Measurements from ENCODE around the gene PSME4.

- TF ChIP-seq, protein P1, sequence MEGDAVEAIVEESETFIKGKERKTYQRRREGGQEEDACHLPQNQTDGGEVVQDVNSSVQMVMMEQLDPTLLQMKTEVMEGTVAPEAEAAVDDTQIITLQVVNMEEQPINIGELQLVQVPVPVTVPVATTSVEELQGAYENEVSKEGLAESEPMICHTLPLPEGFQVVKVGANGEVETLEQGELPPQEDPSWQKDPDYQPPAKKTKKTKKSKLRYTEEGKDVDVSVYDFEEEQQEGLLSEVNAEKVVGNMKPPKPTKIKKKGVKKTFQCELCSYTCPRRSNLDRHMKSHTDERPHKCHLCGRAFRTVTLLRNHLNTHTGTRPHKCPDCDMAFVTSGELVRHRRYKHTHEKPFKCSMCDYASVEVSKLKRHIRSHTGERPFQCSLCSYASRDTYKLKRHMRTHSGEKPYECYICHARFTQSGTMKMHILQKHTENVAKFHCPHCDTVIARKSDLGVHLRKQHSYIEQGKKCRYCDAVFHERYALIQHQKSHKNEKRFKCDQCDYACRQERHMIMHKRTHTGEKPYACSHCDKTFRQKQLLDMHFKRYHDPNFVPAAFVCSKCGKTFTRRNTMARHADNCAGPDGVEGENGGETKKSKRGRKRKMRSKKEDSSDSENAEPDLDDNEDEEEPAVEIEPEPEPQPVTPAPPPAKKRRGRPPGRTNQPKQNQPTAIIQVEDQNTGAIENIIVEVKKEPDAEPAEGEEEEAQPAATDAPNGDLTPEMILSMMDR (IDR thresholded peaks at IDR 0.05) = no peak
- no peak for TF ChIP-seq ZFX (IDR thresholded peaks at IDR 0.05; ENCODE audit: borderline replicate concordance)
Observed at GRCh38 chr2:53901192-53901591, 69.6 kb downstream of the PSME4 start.
